Measurements from ENCODE around the gene ATP2A3.

- peak; percentile 61 for TF ChIP-seq CTCF (conservative IDR thresholded peaks at IDR 0.05; ENCODE audit: low read length)
- TF ChIP-seq EZH2phosphoT487 (IDR thresholded peaks at IDR 0.05; ENCODE audit: borderline replicate concordance): no peak
Observed at GRCh38 chr17:4008082-4008435, 43.8 kb upstream of the ATP2A3 start.
